Trophoblast cell (in vitro differentiated cells and primary cell): ENCODE measurements around the gene TRAF5.

Experiments used
- DNase-seq, 2 donors: peaks; one replicate each; pipeline ENCODE4 v3.0.0-alpha.2; 2016
- H2AFZ ChIP-seq: 2 replicates; pipeline ENCODE4 v1.6.1; 2013; ENCODE audit warnings: low read length, moderate library complexity, mild to moderate bottlenecking; ENCODE audit not compliant: insufficient read depth, poor library complexity
- H2AK5ac ChIP-seq: 2 replicates; pipeline ENCODE4 v1.6.1; 2013; ENCODE audit warnings: mild to moderate bottlenecking, low read length
- H2BK120ac ChIP-seq: 2 replicates; pipeline ENCODE4 v1.6.1; 2013; ENCODE audit warnings: low read length, mild to moderate bottlenecking, moderate library complexity; ENCODE audit not compliant: insufficient read depth, poor library complexity
- H2BK12ac ChIP-seq: 2 replicates; pipeline ENCODE4 v1.6.1; 2013; ENCODE audit warnings: mild to moderate bottlenecking, low read length, moderate library complexity
- H2BK5ac ChIP-seq: 2 replicates; pipeline ENCODE4 v1.6.1; 2013; ENCODE audit warnings: low read length, low read depth, moderate library complexity, mild to moderate bottlenecking; ENCODE audit not compliant: poor library complexity
- H3K14ac ChIP-seq: 2 replicates; pipeline ENCODE4 v1.6.1; 2013; ENCODE audit warnings: mild to moderate bottlenecking, low read length
- H3K18ac ChIP-seq: 2 replicates; pipeline ENCODE4 v1.6.1; 2013; ENCODE audit warnings: mild to moderate bottlenecking, low read length
- H3K23ac ChIP-seq: 2 replicates; pipeline ENCODE4 v1.6.1; 2013; ENCODE audit warnings: low read length
- H3K27ac ChIP-seq: 2 replicates; pipeline ENCODE4 v1.5.1; 2013; ENCODE audit warnings: low read depth, mild to moderate bottlenecking, inconsistent platforms, low read length, moderate library complexity
- H3K27me3 ChIP-seq: 2 replicates; pipeline ENCODE4 v1.6.1; 2013; ENCODE audit warnings: inconsistent platforms, mild to moderate bottlenecking, low read length, moderate library complexity; ENCODE audit not compliant: insufficient read depth
- H3K36me3 ChIP-seq, 2 experiments: 1 replicate in 1 of 2; 2 replicates in 1 of 2; pipeline ENCODE4 v1.6.1; 2013; ENCODE audit warnings: low read length in 2 of 2, mild to moderate bottlenecking in 2 of 2, moderate library complexity in 1 of 2; ENCODE audit not compliant: insufficient read depth in 2 of 2, control insufficient read depth in 1 of 2
- H3K4ac ChIP-seq: 2 replicates; pipeline ENCODE4 v1.6.1; 2013; ENCODE audit warnings: low read depth, mild to moderate bottlenecking, low read length, moderate library complexity
- H3K4me1 ChIP-seq, 2 experiments: 1 replicate in 1 of 2; 2 replicates in 1 of 2; pipeline ENCODE4 v1.6.1; 2013; ENCODE audit warnings: low read length in 2 of 2, mild to moderate bottlenecking in 2 of 2, moderate library complexity in 1 of 2; ENCODE audit not compliant: insufficient read depth in 2 of 2, control insufficient read depth in 1 of 2
- H3K4me2 ChIP-seq: 2 replicates; pipeline ENCODE4 v1.6.1; 2013; ENCODE audit warnings: inconsistent platforms, mild to moderate bottlenecking, low read length, moderate library complexity
- H3K4me3 ChIP-seq: 2 replicates; pipeline ENCODE4 v1.5.1; 2013; ENCODE audit warnings: mild to moderate bottlenecking, low read depth, low read length, inconsistent platforms
- H3K79me1 ChIP-seq: one replicate; pipeline ENCODE4 v1.6.1; 2013; ENCODE audit warnings: low read length
- H3K79me2 ChIP-seq: 2 replicates; pipeline ENCODE4 v1.6.1; 2013; ENCODE audit warnings: low read length, mild to moderate bottlenecking; ENCODE audit not compliant: control insufficient read depth, insufficient read depth, poor library complexity
- H3K9ac ChIP-seq: 2 replicates; pipeline ENCODE4 v1.6.1; 2013; ENCODE audit warnings: mild to moderate bottlenecking, low read length
- H3K9me3 ChIP-seq: 2 replicates; pipeline ENCODE4 v1.6.1; 2013; ENCODE audit warnings: low read depth, mild to moderate bottlenecking, control low read depth, inconsistent platforms, low read length; ENCODE audit not compliant: insufficient read depth
- H4K12ac ChIP-seq: 2 replicates; pipeline ENCODE4 v1.6.1; 2013; ENCODE audit warnings: low read depth, mild to moderate bottlenecking, low read length, moderate library complexity
- H4K8ac ChIP-seq: 2 replicates; pipeline ENCODE4 v1.6.1; 2013; ENCODE audit warnings: low read depth, mild to moderate bottlenecking, low read length, moderate library complexity
- H4K91ac ChIP-seq: one replicate; pipeline ENCODE4 v1.6.1; 2013; ENCODE audit warnings: low read depth, mild to moderate bottlenecking, low read length, moderate library complexity
- WGBS: extraction: QIAGEN DNeasy Blood & Tissue Kit; methylation state at CpG from one replicate; pipeline ENCODE4 v1.1.7; 2013; ENCODE audit warnings: missing lambda C conversion rate; ENCODE audit not compliant: insufficient read length, insufficient coverage; ENCODE audit errors: extremely low coverage; 5-methylcytosine and 5-hydroxymethylcytosine counted together

TRAF5 gene

GRCh38 chr1:211324992-211325775, 1.4 kb upstream of the TRAF5 start:
- H3K9me3 ChIP-seq: no peaks in the 10 kb centered on the region
- H2BK12ac ChIP-seq: no peak overlapping the region
- H3K27me3 ChIP-seq: no peaks in the 10 kb centered on the region
- no peaks in the 10 kb centered on the region for H3K36me3 ChIP-seq
- no peak overlapping the region for H4K91ac ChIP-seq
- H3K23ac ChIP-seq: no peak overlapping the region
- no peak overlapping the region for H3K27ac ChIP-seq
- no peak for DNase-seq
- no peak overlapping the region for H3K4ac ChIP-seq
- H3K4me3 ChIP-seq: no peak overlapping the region
- no peak overlapping the region for H2BK5ac ChIP-seq
- no peak overlapping the region for H4K8ac ChIP-seq
- WGBS: no CpG with 5 or more reads among the region's 12 CpGs
- no peak overlapping the region for H2AK5ac ChIP-seq
- H2AFZ ChIP-seq: no peak overlapping the region
- H3K79me2 ChIP-seq: peaks cover 3% of the 10 kb centered on the region
- no peak overlapping the region for H2BK120ac ChIP-seq
- H3K14ac ChIP-seq: no peak overlapping the region
- peaks cover 5% of the 10 kb centered on the region for H3K79me1 ChIP-seq
- peaks cover 6 to 9% of the 10 kb centered on the region in 2 experiments for H3K4me1 ChIP-seq
- H3K9ac ChIP-seq: no peak overlapping the region
- H3K4me2 ChIP-seq: no peak overlapping the region
- no peak overlapping the region for H3K18ac ChIP-seq
- H4K12ac ChIP-seq: no peak overlapping the region

- Histone ChIP-seq H3K9ac (no peak overlapping the region), H2AK5ac (no peak overlapping the region), H3K14ac (no peak overlapping the region), H3K4me3 (no peak overlapping the region), H2AFZ (peak overlapping the region; percentile 14), H3K18ac (no peak overlapping the region), H3K79me2 (peaks cover 3% of the 10 kb centered on the region), H3K4me2 (peak overlapping the region; percentile 75), H2BK5ac (no peak overlapping the region), H3K79me1 (peaks cover 5% of the 10 kb centered on the region), H3K4ac (no peak overlapping the region), H3K9me3 (no peaks in the 10 kb centered on the region), H3K27me3 (no peaks in the 10 kb centered on the region), H3K27ac (no peak overlapping the region), H3K4me1 (peaks cover 10 to 12% of the 10 kb centered on the region in 2 experiments), H3K23ac (no peak overlapping the region), H2BK12ac (no peak overlapping the region), H4K8ac (peak overlapping the region; percentile 3), H3K36me3 (no peaks in the 10 kb centered on the region), H4K12ac (no peak overlapping the region), H2BK120ac (no peak overlapping the region), H4K91ac (no peak overlapping the region)
- DNase-seq: no peak
- WGBS: no CpG with 5 or more reads among the region's 8 CpGs
Measured at GRCh38 chr1:211326140-211326527, 499 bp upstream of the TRAF5 start.

GRCh38 chr1:211327346-211327921, 801 bp downstream of the TRAF5 start:
- Histone ChIP-seq H3K4me3 (peak overlapping the region; percentile 79), H3K9ac (no peak overlapping the region)
- WGBS: no CpG with 5 or more reads among the region's 16 CpGs

GRCh38 chr1:211328084-211328694, 1.6 kb downstream of the TRAF5 start:
- whole genome bisulfite sequencing: no CpG with 5 or more reads among the region's 11 CpGs
- H3K23ac ChIP-seq: no peak overlapping the region
- H4K8ac ChIP-seq: no peak overlapping the region
- H2BK5ac ChIP-seq: no peak overlapping the region
- no peak overlapping the region for H3K27ac ChIP-seq
- H2BK120ac ChIP-seq: no peak overlapping the region
- H2AFZ ChIP-seq: no peak overlapping the region
- peaks cover 5% of the 10 kb centered on the region for H3K79me1 ChIP-seq
- H3K4ac ChIP-seq: no peak overlapping the region
- H3K18ac ChIP-seq: no peak overlapping the region
- H3K4me2 ChIP-seq: peak overlapping the region; percentile 75
- H3K9ac ChIP-seq: no peak overlapping the region
- H3K79me2 ChIP-seq: peaks cover 3% of the 10 kb centered on the region
- H3K14ac ChIP-seq: no peak overlapping the region
- peaks cover 10 to 12% of the 10 kb centered on the region in 2 experiments for H3K4me1 ChIP-seq
- no peaks in the 10 kb centered on the region for H3K9me3 ChIP-seq
- H2BK12ac ChIP-seq: no peak overlapping the region
- no peaks in the 10 kb centered on the region for H3K36me3 ChIP-seq
- H3K27me3 ChIP-seq: no peaks in the 10 kb centered on the region
- H3K4me3 ChIP-seq: no peak overlapping the region
- H2AK5ac ChIP-seq: no peak overlapping the region
- no peak for DNase-seq
- no peak overlapping the region for H4K91ac ChIP-seq
- no peak overlapping the region for H4K12ac ChIP-seq

More at GRCh38 chr1:211327346-211327921, 801 bp downstream of the TRAF5 start:
- peak overlapping the region; percentile 61 for H2AFZ ChIP-seq
- peak overlapping the region; percentile 75 for H3K4me2 ChIP-seq
- H2BK5ac ChIP-seq: no peak overlapping the region
- peak overlapping the region; percentile 6 for H4K12ac ChIP-seq
- H3K4ac ChIP-seq: peak overlapping the region; percentile 15
- peaks cover 10 to 12% of the 10 kb centered on the region in 2 experiments for H3K4me1 ChIP-seq
- peak; percentile 38 to 64 for DNase-seq
- peak overlapping the region; percentile 81 for H3K14ac ChIP-seq
- H2BK120ac ChIP-seq: peak overlapping the region; percentile 52
- H3K27me3 ChIP-seq: no peaks in the 10 kb centered on the region
- peak overlapping the region; percentile 55 for H4K91ac ChIP-seq
- H3K36me3 ChIP-seq: no peaks in the 10 kb centered on the region
- peaks cover 5% of the 10 kb centered on the region for H3K79me1 ChIP-seq
- peaks cover 3% of the 10 kb centered on the region for H3K79me2 ChIP-seq
- H4K8ac ChIP-seq: peak overlapping the region; percentile 57
- H3K23ac ChIP-seq: no peak overlapping the region
- H3K18ac ChIP-seq: peak overlapping the region; percentile 62
- no peak overlapping the region for H3K27ac ChIP-seq
- peak overlapping the region; percentile 38 for H2BK12ac ChIP-seq
- no peaks in the 10 kb centered on the region for H3K9me3 ChIP-seq
- no peak overlapping the region for H2AK5ac ChIP-seq
